HepG2 (cell line): Measurements from ENCODE around the gene TEC. TPM values are rescaled to one million over a fixed set of nuclear protein-coding genes. Genes with fewer than 3 reads are reported as not detected.

Experiments
- ATAC-seq: fragments of 200-7000 bp; cut with Tn5 transposase; 3 replicates; pipeline ENCODE4 v1.9.1; 2020; ENCODE audit warnings: mild to moderate bottlenecking, moderate library complexity
- BruUV-seq: library from RNA; stranded (reverse); fragments of 400-500 nt; replicated peaks from 2 replicates; lab custom pipeline; 2021; lab: Mats Ljungman, UMichigan
- CTCF ChIA-PET: fragments of 300-600 bp; formaldehyde crosslinking; extraction: SDS; loops from one replicate; lab custom pipeline; 2021; ENCODE audit warnings: low total read pairs, inconsistent platforms, low intra/inter-chr PET ratio; lab: Yijun Ruan, JAX
- POLR2A ChIA-PET: fragments of 350-600 bp; sonication (Branson Sonifier 250); formaldehyde crosslinking; loops from one replicate; lab custom pipeline; 2020; ENCODE audit warnings: antibody characterized with exemption, inconsistent platforms; lab: Yijun Ruan, JAX
- DNase-seq: peaks from one replicate; pipeline ENCODE4 v3.0.0-alpha.2; 2015; ENCODE audit warnings: low spot score
- FAIRE-seq: peaks from 3 replicates; lab custom pipeline; 2011; peaks lifted over from hg19 to GRCh38; lab: Jason Lieb, UNC
- H2AFZ ChIP-seq: one replicate; pipeline ENCODE4 v1.6.1; 2011; ENCODE audit warnings: low read length, inconsistent platforms
- H3K27ac ChIP-seq: fragments of 300-600 bp; 3 replicates; pipeline ENCODE4 v1.8.0; 2011; ENCODE audit warnings: mixed run types, mild to moderate bottlenecking, mixed read lengths, low read length, inconsistent platforms; ENCODE audit not compliant: insufficient read depth; ENCODE audit errors: extremely low read length
- H3K27me3 ChIP-seq, 2 experiments: fragments of 200-600 bp in 1 of 2; 2 replicates in 1 of 2; 3 replicates in 1 of 2; pipeline versions ENCODE4 v1.6.0 to v1.8.0; 2011; ENCODE audit warnings: low read length in 2 of 2, mild to moderate bottlenecking in 2 of 2, moderate library complexity in 2 of 2, inconsistent platforms in 1 of 2; ENCODE audit not compliant: insufficient read depth in 2 of 2, control insufficient read depth in 1 of 2
- H3K36me3 ChIP-seq, 2 experiments: fragments of 200-600 bp in 1 of 2; replicated peaks in 1 of 2; 2 replicates in 1 of 2; 3 replicates in 1 of 2; pipeline versions ENCODE4 v1.5.1 to v1.8.0; 2011; ENCODE audit warnings: low read length in 2 of 2, inconsistent platforms in 1 of 2; ENCODE audit not compliant: insufficient read depth in 2 of 2, control insufficient read depth in 1 of 2
- H3K4me1 ChIP-seq: 2 replicates; pipeline ENCODE4 v1.5.1; 2012; ENCODE audit warnings: low read length, inconsistent platforms; ENCODE audit not compliant: insufficient read depth
- H3K4me2 ChIP-seq: 2 replicates; pipeline ENCODE4 v1.6.0; 2011; ENCODE audit warnings: low read depth, low read length, inconsistent platforms
- H3K4me3 ChIP-seq, 3 experiments: fragments of 200-600 bp in 1 of 3; sonication (generic), shearing (Covaris generic) in 1 of 3; replicated peaks in 1 of 3; 2 replicates each; pipeline ENCODE4 v1.5.1; 2011 to 2016; ENCODE audit warnings: low read length in 3 of 3, inconsistent platforms in 2 of 3, low read depth in 2 of 3, mild to moderate bottlenecking in 2 of 3, control low read depth in 1 of 3, mixed read lengths in 1 of 3; ENCODE audit not compliant: insufficient read depth in 1 of 3
- H3K79me2 ChIP-seq: one replicate; pipeline ENCODE4 v1.6.1; 2011; ENCODE audit warnings: low read length, inconsistent platforms; ENCODE audit not compliant: insufficient read depth
- H3K9ac ChIP-seq: 2 replicates; pipeline ENCODE4 v1.6.0; 2011; ENCODE audit warnings: mild to moderate bottlenecking, low read depth, low read length, inconsistent platforms; ENCODE audit not compliant: insufficient read depth
- H3K9me3 ChIP-seq: 2 replicates; pipeline ENCODE4 v1.5.1; 2012; ENCODE audit warnings: mild to moderate bottlenecking, low read length
- H4K20me1 ChIP-seq: 2 replicates; pipeline ENCODE4 v1.6.0; 2011; ENCODE audit warnings: inconsistent platforms, mild to moderate bottlenecking, low read length, moderate library complexity; ENCODE audit not compliant: insufficient read depth
- ARNTL ChIP-seq: sonication (generic); formaldehyde crosslinking; IDR thresholded peaks from 2 replicates; pipeline ENCODE4 v1.4.0; 2020; ENCODE audit warnings: mild to moderate bottlenecking, missing genetic modification reagents
- KDM2A ChIP-seq: sonication (generic); formaldehyde crosslinking; IDR thresholded peaks from 2 replicates; pipeline ENCODE4 v1.4.0; 2020; ENCODE audit warnings: low read depth, missing genetic modification reagents, borderline replicate concordance
- MAFF ChIP-seq: IDR thresholded peaks from 2 replicates; pipeline ENCODE4 v1.6.1; 2011; ENCODE audit warnings: low read depth, low read length, improper control_type of control experiment
- PHB2 ChIP-seq: fragments of 450-650 bp; IDR thresholded peaks from 2 replicates; pipeline ENCODE4 v1.6.1; 2018; ENCODE audit not compliant: partially characterized antibody
- TCF7 ChIP-seq: sonication (generic); IDR thresholded peaks from 2 replicates; pipeline ENCODE4 v1.6.1; 2016; ENCODE audit warnings: antibody characterized with exemption, low read depth
- ZMAT5 ChIP-seq: sonication (generic); formaldehyde crosslinking; IDR thresholded peaks from 2 replicates; pipeline ENCODE4 v1.5.0; 2020; ENCODE audit warnings: mild to moderate bottlenecking, low read depth, missing genetic modification reagents, borderline replicate concordance
- ZNF260 ChIP-seq: sonication (generic); formaldehyde crosslinking; IDR thresholded peaks from 2 replicates; pipeline ENCODE4 v1.4.0; 2020; ENCODE audit warnings: missing genetic modification reagents, low read depth, mild to moderate bottlenecking, borderline replicate concordance
- ZNF432 ChIP-seq: sonication (generic); formaldehyde crosslinking; IDR thresholded peaks from 2 replicates; pipeline ENCODE4 v1.5.0; 2020; ENCODE audit warnings: missing genetic modification reagents, mild to moderate bottlenecking, borderline replicate concordance
- ZNF609 ChIP-seq: sonication (generic); formaldehyde crosslinking; IDR thresholded peaks from 2 replicates; pipeline ENCODE4 v1.4.0; 2020; ENCODE audit warnings: mild to moderate bottlenecking, missing genetic modification reagents, borderline replicate concordance
- ZNF883 ChIP-seq: sonication (generic); formaldehyde crosslinking; IDR thresholded peaks from 2 replicates; pipeline ENCODE4 v1.5.1; 2020; ENCODE audit warnings: mild to moderate bottlenecking, missing genetic modification reagents; ENCODE audit errors: not compliant biosample characterization
- WGBS: methylation state at CpG from one replicate; pipeline ENCODE4 v1.1.6; 2017; ENCODE audit warnings: low lambda C conversion rate; 5-methylcytosine and 5-hydroxymethylcytosine counted together
- in situ Hi-C: cut with HindIII; loops from 2 replicates; pipeline ENCODE4 v1.10.0; 2017; ENCODE audit warnings: low pct_unique_long_range_greater_than_20kb; ENCODE audit not compliant: extremely low pct_ligation_motif_present
- intact Hi-C: fragments of 100-400 bp; cut with micrococcal nuclease; formaldehyde crosslinking; loops from one replicate; pipeline ENCODE4 v1.10.0; 2022; ENCODE audit not compliant: unreplicated experiment
- polyA plus RNA-seq, 8 experiments: library from polyadenylated mRNA; depleted of rRNA in 3 of 8; stranded (reverse) in 7 of 8; unstranded in 1 of 8; fragments of >200 nt; fragmentation: Illumina TruSeq in 4 of 8; extraction: Trizol in 4 of 8; gene quantifications; 2 replicates each; pipeline versions ENCODE4 v1.2.1 to v1.2.3, GENCODE V29; 2011 to 2016; ENCODE audit warnings: low read depth in 4 of 8, missing spikeins in 1 of 8, mixed read lengths in 1 of 8; ENCODE audit not compliant: insufficient read depth in 1 of 8
- total RNA-seq, 5 experiments: library from RNA; depleted of rRNA; stranded (reverse); fragments of >200 nt; fragmentation: Illumina TruSeq; extraction: Trizol; gene quantifications; 2 replicates each; pipeline ENCODE4 v1.2.3, GENCODE V29; 2016; ENCODE audit warnings: low read depth in 1 of 5

The TEC gene
- total and polyA plus RNA-seq, 2 of the 13 experiments (the other 11 are each of a cell fraction or from before 2014, with no cell fraction given): 0.05 to 0.20 TPM

- DNase-seq: no peak
- in situ Hi-C loops: no loop called here
- no peaks in the 10 kb centered on the region for H3K36me3 ChIP-seq
- no peak overlapping the region for H3K9ac ChIP-seq
- CTCF ChIA-PET: no interaction called here
- TF ChIP-seq ZNF883 (CRISPR knock-in tag) (no peak), ZNF432 (CRISPR knock-in tag) (no peak), TCF7 (no peak), ZMAT5 (CRISPR knock-in tag) (no peak), ZNF609 (no peak), PHB2 (no peak), KDM2A (no peak), ARNTL (CRISPR knock-in tag) (no peak), MAFF (no peak), ZNF260 (CRISPR knock-in tag) (no peak)
- no peak for ATAC-seq
- no peak overlapping the region for H3K4me2 ChIP-seq
- H3K27ac ChIP-seq: no peak overlapping the region
- H3K4me1 ChIP-seq: no peaks in the 10 kb centered on the region
- no peak overlapping the region for H3K4me3 ChIP-seq
- intact Hi-C loops: no loop called here
- no peak for FAIRE-seq
- POLR2A ChIA-PET: no interaction called here
- BruUV-seq: no TSS peak
- H4K20me1 ChIP-seq: no peaks in the 10 kb centered on the region
- H3K27me3 ChIP-seq: no peaks in the 10 kb centered on the region
- no peak overlapping the region for H2AFZ ChIP-seq
- H3K79me2 ChIP-seq: no peaks in the 10 kb centered on the region
- 77% methylated on average over 5 of the region's 5 CpGs for WGBS
- H3K9me3 ChIP-seq: peaks cover 29% of the 10 kb centered on the region
Measured at GRCh38 chr4:48152259-48152658, 117.4 kb downstream of the TEC start.
